ENCODE results near the gene NCKAP5.
A peak's percentile ranks its signal among the peaks of the same experiment; 100 is the strongest.

Gene NCKAP5

DNA sequence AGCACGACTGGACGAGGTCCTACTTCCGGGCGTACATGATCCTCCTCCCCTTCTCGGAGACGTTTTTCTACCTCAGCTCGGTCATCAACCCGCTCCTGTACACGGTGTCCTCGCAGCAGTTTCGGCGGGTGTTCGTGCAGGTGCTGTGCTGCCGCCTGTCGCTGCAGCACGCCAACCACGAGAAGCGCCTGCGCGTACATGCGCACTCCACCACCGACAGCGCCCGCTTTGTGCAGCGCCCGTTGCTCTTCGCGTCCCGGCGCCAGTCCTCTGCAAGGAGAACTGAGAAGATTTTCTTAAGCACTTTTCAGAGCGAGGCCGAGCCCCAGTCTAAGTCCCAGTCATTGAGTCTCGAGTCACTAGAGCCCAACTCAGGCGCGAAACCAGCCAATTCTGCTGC, 923.1 kb downstream of the NCKAP5 start:
- DNase-seq, result no peak

DNA sequence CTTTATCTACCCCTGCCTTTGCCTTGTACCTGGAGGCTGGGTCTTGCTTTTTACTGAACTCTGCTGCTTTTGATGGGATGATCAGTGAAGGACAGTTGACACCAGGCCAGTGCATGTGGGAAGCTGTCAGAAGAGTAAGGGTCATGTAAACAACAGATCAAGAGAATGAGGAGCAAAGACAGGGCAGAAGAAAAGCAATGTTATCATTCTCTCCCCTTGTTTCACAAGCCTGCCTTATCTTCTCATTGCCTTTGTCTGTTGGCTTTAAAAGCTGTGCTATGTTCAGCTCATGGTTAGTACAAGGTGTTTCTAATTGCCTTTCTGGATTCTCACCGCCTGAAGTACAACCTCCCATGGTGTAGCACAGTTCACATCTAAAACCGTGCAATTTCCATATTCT, 925.8 kb downstream of the NCKAP5 start:
- DNase-seq, result no peak

DNA sequence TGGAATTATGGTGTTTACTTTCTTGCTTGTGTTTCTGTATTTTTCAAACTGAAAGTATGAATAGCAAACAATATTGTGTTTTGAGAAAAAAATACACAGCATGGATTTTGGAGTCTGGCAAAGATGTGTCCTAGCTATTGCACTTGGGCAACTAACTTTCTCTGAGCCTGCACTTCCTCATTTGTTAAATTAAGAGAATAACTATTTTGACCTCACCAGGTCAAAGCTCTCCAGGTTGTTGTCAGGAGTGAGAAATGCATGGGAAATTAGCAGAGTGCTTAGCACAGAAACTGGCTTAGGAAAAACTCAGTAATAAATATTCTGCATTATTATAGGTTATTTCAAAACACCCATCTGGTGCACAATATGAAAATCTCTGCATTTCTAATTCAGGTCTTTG, 926.4 kb downstream of the NCKAP5 start:
- DNase-seq, result no peak

DNA sequence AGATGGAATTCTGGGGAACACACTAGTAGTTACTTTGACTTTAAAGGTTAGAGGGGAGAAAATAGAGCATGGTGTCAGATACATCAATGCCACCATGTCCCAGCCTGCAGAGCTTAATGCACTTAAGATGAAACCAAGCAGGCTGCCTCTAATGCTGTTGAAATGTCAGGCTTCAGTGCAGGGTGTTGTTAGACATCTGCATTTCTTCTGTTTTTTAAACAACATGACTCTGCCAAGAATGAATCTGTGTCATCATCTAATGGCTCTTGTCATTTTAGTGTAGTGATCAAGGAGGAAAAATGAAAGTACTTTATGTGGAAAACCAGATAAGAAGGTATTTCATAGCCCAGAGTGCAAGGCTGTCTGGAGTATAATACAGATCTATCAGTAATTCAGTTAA, 928.1 kb downstream of the NCKAP5 start:
- DNase-seq, result no peak

DNA sequence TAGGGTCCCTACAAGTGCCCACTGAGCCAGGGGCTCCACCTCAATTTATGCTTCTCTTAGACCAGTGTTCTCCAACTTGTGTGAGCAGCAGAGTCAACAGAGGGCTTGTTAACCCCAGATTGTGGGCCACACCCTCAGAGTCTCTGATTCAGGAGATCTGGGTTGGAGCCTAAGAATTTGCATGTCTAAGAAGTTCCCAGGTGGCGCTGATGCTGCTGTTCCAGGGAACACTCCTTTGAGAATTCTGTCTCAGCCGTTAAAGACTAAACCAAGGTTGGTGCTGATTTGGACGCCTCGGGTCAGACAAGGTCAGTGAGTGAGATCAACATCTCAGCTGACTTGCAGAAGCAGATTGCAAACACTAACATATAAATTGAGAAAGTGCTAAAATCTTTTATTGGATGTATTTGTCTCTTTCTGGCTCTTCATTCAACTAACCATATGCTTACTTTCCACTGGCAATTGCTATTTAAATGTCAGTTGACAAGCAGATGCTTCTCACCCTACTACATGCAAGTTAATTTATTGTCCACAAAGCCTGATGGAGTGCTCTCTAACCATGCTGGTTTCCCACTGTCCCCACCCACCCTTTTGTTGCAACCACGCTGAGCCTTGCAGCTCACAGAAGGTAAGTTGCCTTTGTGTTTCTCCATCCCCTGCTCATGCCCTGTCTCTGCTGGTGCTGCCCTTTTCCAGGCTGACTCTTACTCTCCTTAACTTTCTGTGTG, 929.8 kb downstream of the NCKAP5 start:
- DNase-seq, result peak; percentile 46

DNA sequence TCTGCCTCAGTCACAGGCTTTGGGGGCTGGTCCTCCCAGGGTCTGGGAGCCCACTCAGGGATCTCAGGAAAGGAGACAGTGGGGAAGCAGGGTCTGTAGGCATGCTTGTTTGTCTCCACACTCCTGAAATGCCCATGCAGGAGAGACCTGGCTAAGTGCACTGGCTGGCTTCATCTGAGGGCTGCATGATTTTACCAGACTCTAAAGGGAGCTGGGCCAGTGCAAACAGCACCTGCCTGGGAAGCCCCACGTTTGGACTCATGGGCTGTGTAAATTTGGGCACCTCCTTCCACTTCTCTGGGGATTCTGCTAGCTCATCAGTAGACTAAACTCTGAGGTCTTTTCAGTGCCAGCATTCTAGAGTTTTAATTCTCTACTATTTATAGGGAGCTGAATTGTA, 931.9 kb downstream of the NCKAP5 start:
- DNase-seq, result no peak

DNA sequence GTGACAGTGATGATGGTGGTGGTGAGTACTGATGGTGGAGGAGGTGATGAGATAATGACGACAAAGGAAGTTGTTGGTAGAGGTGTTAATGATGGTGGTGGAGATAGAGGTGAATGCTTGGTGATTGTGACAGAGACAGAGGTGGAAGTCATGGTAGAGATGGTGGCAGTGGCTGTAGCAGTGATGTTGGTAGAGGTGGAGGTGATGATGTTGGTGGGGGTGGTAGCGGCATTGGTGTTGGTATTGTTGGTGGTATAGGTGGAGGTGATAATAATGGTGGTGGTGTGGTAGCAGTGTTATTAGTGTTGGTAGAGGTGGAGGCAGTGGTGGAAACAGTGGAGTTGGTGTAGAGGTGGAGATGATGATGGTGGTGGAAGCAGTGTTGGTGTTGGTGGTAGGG, 934.6 kb downstream of the NCKAP5 start:
- DNase-seq, result no peak

DNA sequence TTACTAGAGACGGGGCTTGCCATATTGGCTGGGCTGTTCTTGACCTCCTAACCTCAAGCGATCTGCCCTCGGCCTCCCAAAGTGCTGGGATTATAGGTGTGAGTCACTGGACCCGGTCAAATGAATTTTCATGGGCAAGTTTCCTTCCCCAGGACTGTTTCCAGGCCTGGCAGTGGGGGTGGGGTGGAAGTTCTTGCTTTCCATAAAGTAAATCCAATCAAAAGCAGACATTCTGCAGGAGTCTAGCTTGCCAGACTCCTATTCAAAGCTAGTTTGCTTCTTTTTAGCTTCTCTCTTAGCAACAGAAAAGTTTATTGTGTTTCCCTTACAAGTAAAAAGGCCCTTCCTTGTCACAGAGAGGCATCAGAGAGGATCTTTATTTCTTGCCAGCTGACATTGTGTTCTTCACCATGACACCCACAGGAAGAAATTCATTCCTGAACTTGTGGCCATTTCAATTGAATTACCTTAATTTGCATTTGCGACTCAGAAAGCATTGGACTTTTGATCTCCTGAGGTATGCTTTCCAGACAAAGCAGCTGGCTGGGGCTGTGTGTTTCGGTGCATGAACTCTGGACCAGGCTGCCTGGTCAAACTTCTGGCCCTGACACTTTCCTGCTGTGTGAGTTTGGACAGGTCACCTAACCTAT, 936.1 kb downstream of the NCKAP5 start:
- DNase-seq, result no peak

DNA sequence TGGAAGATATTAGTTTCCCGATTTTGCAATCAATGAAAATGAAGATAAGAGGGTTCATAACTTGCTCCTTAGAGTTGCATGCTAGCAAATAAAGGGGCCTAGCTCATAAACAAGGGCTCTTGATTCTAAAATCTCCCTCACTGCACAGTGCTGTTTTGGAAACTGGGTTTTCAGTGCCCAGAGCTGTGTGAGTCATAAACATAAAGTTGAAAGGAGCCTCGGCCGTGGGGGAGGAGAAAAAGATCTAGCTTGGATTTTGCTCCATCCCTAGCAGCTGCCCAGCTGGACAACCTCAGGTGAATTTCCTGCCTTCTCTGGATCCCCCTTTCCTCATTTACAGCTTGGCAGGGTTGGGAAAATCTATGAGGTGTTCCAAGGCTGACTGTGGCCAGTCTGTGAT, 940.7 kb downstream of the NCKAP5 start:
- no peak for DNase-seq

DNA sequence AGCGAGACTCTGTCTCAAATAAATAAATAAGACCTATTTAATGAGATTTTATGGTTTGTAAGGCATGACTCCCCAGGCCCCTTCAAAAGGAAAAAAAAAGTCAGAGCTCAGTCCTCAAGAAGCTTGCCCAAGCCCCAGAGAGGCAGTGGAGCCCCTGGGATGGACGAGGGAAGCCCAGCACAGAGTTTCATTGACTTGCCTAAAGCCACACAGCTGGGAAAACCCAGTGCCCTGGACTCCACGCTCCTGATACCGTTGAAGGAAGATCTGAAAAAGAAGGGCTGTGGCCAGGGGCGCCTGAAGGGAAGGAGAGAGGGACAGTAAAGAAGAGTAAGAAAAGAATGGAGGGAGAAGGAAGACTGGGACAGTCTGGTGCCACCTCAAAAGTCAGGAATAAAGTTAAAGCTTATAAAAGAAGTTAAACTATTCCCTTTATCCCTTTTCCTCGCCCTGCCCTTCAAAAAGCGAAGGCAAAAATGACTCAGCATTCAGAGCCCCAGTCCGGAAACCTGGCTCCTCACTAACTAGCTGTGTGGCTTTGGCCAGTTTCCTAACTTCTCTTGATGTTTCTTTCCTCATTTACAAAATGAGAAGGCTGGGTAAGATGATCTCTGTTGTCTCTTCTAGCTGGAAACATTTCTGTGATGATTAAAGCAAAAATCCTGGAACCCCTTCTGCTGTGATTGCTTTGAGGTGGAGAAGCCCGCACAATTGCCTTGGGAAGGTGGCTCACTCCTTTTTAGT, 945.0 kb downstream of the NCKAP5 start:
- DNase-seq, result no peak

Measured in NCI-H187 treated with DMSO at 0.1 percent for 48 hours (cell line).